Psoas muscle (tissue), 8 donors: ENCODE measurements around the gene FXYD3. TPM values are rescaled to one million over a fixed set of nuclear protein-coding genes. Genes with fewer than 3 reads are reported as not detected.
"Not testable (repeated sequence)": the region's sequence is repeated elsewhere in the genome, so short reads cannot be mapped to it uniquely, and the experiment has no call there.

Experiments
- ATAC-seq, 4 donors: fragments of 200-7000 bp; cut with Tn5 transposase; one replicate each; pipeline ENCODE4 v1.9.1; 2020; ENCODE audit warnings: moderate library complexity in 3 of 4, mild to moderate bottlenecking in 2 of 4
- DNase-seq, 2 donors: peaks; one replicate each; pipeline ENCODE4 v3.0.0-alpha.2; 2020
- H3K27ac ChIP-seq: fragments of 200-600 bp; one replicate; pipeline ENCODE4 v1.8.0; 2022
- H3K27me3 ChIP-seq, 3 donors: fragments of 200-600 bp in 1 of 3; one replicate each; pipeline versions ENCODE4 v1.6.1 to v1.8.0; 2013 to 2022; ENCODE audit warnings: low read length in 2 of 3, mild to moderate bottlenecking in 2 of 3, moderate library complexity in 1 of 3; ENCODE audit not compliant: insufficient read depth in 3 of 3
- H3K36me3 ChIP-seq, 2 donors: fragments of 200-600 bp in 1 of 2; one replicate each; pipeline versions ENCODE4 v1.6.1 to v1.8.0; 2013 to 2022; ENCODE audit warnings: low read depth in 1 of 2, mild to moderate bottlenecking in 1 of 2, moderate library complexity in 1 of 2; ENCODE audit not compliant: insufficient read depth in 1 of 2
- H3K4me1 ChIP-seq: fragments of 200-600 bp; one replicate; pipeline ENCODE4 v1.8.0; 2022
- H3K4me3 ChIP-seq: fragments of 200-600 bp; one replicate; pipeline ENCODE4 v1.8.0; 2022; ENCODE audit warnings: mild to moderate bottlenecking
- H3K9me3 ChIP-seq: fragments of 200-600 bp; one replicate; pipeline ENCODE4 v1.8.0; 2022
- CTCF ChIP-seq: fragments of 200-600 bp; IDR thresholded peaks from one replicate; pipeline ENCODE4 v1.8.0; 2022; ENCODE audit warnings: antibody characterized with exemption
- whole genome bisulfite sequencing, 3 donors: extraction: QIAGEN DNeasy Blood & Tissue Kit; methylation state at CpG; one replicate each; pipeline versions ENCODE4 v1.1.6 to v1.1.7; 2013; 5-methylcytosine and 5-hydroxymethylcytosine counted together
- intact Hi-C, 2 donors: fragments of 100-400 bp; cut with DNase I; formaldehyde crosslinking; loops; one replicate each; pipeline versions ENCODE4 v1.11.0 to v1.14.2; 2022
- polyA plus RNA-seq, 3 donors: library from polyadenylated mRNA; stranded (reverse); fragments of 200-250 nt; gene quantifications; one replicate each; pipeline ENCODE4 v1.2.3, GENCODE V29; 2013
- total RNA-seq, 4 donors: library from RNA; stranded (reverse); fragmentation: NEBNext Ultra II Directional in 2 of 4; extraction: Animal tissue kit (Norgen Biotek cat#: 25700) in 2 of 4; gene quantifications; one replicate each; pipeline versions ENCODE4 v1.2.1 to v1.2.4, GENCODE V29; 2021 to 2023
- donor health status: healthy with polysubstance abuse.
- donor health status: DM: no; HTN: no; CAD: no; lungs with moderate emphysema.
- donor health status: Bipolar disorder and iron deficiency.
- donor health status: healthy.
- donor health status: DM: yes; HTN: yes; CAD: no.
- donor health status: DM: no; HTN: no; CAD: no.
- donor health status: DM: no; HTN: no; CAD: no.
- donor health status: DM: yes; HTN: yes; CAD: no.

The FXYD3 gene
- total and polyA plus RNA-seq, 7 donors: 0.10 to 0.38 (median 0.13) TPM; not detected in 4

GRCh38 chr19:35126624-35126959 is 11.0 kb downstream of the FXYD3 start:
- no peak for TF ChIP-seq CTCF
- intact Hi-C loops: no loop called here
- WGBS, 3 donors: 26 to 30% (median 27%) methylated on average over 14 to 20 of the region's 20 CpGs
- ATAC-seq (no peak), DNase-seq (peak; percentile 44 to 80)
- H3K4me1 ChIP-seq: peaks cover 31% of the 10 kb centered on the region
- H3K27ac ChIP-seq: peak overlapping the region; percentile 36
- no peaks in the 10 kb centered on the region for H3K27me3 ChIP-seq
- H3K36me3 ChIP-seq: no peaks in the 10 kb centered on the region
- H3K4me3 ChIP-seq: peak overlapping the region; percentile 28
- no peaks in the 10 kb centered on the region for H3K9me3 ChIP-seq

- H3K9me3 ChIP-seq: no peaks in the 10 kb centered on the region
- H3K4me3 ChIP-seq: no peak overlapping the region
- peaks cover 31% of the 10 kb centered on the region for H3K4me1 ChIP-seq
- no peak for TF ChIP-seq CTCF
- ATAC-seq: no peak
- intact Hi-C loops: no loop called here
- H3K36me3 ChIP-seq: no peaks in the 10 kb centered on the region
- H3K27me3 ChIP-seq: no peaks in the 10 kb centered on the region
- WGBS, 3 donors: 79 to 82% (median 81%) methylated on average over 7 of the region's 7 CpGs
- no peak for DNase-seq
- H3K27ac ChIP-seq: no peak overlapping the region
Measured at GRCh38 chr19:35127871-35128270, 12.2 kb downstream of the FXYD3 start.

GRCh38 chr19:35128398-35129057 is 12.9 kb downstream of the FXYD3 start:
- no peak for TF ChIP-seq CTCF
- Histone ChIP-seq H3K27me3 (no peaks in the 10 kb centered on the region), H3K27ac (peak overlapping the region; percentile 44), H3K4me3 (no peak overlapping the region), H3K36me3 (no peaks in the 10 kb centered on the region), H3K4me1 (peaks cover 25% of the 10 kb centered on the region), H3K9me3 (no peaks in the 10 kb centered on the region)
- intact Hi-C loops: no loop called here
- WGBS, 3 donors: 89 to 94% (median 91%) methylated on average over 9 of the region's 9 CpGs
- DNase-seq (no peak), ATAC-seq (no peak)

DNA sequence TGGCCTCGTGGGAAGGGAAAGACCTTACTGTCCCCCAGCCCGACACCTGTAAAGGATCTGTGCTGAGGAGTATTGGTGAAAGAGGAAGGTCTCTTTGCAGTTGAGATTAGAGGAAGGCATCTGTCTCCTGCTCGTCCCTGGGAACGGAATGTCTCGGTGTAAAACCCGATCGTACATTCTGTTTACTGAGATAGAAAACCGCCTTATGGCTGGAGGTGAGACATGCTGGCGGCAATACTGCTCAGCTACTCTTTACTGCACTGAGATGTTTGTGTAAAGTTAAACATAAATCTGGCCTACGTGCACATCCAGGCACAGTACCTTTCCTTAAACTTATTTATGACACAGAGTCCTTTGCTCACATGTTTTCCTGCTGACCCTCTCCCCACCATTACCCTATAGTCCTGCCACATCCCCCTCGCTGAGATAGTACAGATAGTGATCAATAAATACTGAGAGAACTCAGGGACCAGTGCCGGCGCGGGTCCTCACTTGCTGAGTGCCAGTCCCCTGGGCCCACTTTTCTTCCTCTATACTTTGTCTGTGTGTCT is 14.2 kb downstream of the FXYD3 start:
- intact Hi-C loops: loop anchor here in 1 of 2 donors (5.0 kb wide), 1 partner anchor 62 kb away; no protein-coding TSS in a partner anchor
- WGBS, 3 donors: 46 to 63% (median 46%) methylated on average over 14 of the region's 14 CpGs

DNA sequence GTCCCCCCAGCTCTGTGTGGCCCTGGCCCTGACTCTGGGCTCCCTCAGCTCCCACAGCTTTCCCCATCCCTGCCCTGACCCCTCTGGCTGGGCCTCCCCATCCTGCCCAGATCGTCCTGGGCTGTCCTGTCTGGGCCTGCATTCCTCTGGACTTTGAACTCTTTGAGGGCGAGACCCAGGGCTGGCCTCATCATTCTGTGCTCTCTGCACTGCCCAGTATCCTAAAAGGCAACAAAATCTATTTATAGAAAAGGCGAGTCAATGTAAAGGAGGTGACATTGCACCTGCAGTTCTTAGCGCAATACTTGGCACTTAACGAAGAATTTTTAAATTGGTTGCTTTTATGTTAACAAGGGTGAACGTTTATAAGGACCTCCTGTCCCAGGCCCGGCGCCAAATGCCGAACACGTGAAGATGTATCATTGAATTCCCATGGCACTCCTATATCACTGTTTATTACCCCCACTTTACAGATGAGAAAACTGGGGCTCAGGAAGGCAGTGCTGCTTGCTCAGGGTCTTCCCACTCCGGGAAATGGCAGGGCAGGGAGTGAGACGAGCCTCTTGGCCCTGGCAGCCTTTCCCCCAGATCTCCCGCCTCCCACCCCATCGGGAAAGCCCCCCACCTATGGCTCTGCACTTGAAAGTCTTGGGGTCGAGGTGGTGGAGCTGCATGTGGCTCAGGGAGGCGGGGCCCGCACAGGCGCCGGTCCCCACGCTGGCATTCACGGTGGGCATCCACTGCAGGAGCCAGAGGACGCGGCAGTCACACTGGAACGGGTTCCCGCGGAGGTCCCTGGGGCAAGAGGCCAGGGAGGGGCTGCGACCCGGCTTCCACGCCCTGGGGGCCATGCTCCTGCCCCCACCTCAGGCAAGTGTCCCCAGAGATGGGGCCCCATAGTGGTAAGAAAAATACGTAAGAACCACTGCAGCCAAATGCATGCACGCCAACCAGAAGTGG is 15.4 kb downstream of the FXYD3 start:
- intact Hi-C loops: loop anchor here in 1 of 2 donors (5.0 kb wide), 1 partner anchor 64 kb away; no protein-coding TSS in a partner anchor
- no peak overlapping the region for H3K4me3 ChIP-seq
- no peak for ATAC-seq
- DNase-seq: no peak
- H3K4me1 ChIP-seq: peaks cover 22% of the 10 kb centered on the region
- 70 to 78% (median 76%) methylated on average over 27 to 31 of the region's 31 CpGs for WGBS, 3 donors
- H3K27me3 ChIP-seq: no peaks in the 10 kb centered on the region
- no peak for TF ChIP-seq CTCF
- H3K9me3 ChIP-seq: no peaks in the 10 kb centered on the region
- peak overlapping the region; percentile 44 for H3K27ac ChIP-seq
- H3K36me3 ChIP-seq: no peaks in the 10 kb centered on the region

More for the DNA sequence above, 14.2 kb downstream of the FXYD3 start:
- not testable (repeated sequence) for ATAC-seq, H3K27me3 ChIP-seq, DNase-seq, H3K9me3 ChIP-seq, H3K4me3 ChIP-seq, H3K36me3 ChIP-seq
- Histone ChIP-seq H3K4me1 (peaks cover 21% of the 10 kb centered on the region), H3K27ac (peak overlapping the region; percentile 44)
